H4 (cell line): ENCODE results near the gene NCKAP5. TPM values are rescaled to one million over a fixed set of nuclear protein-coding genes. Genes with fewer than 3 reads are reported as not detected.
A peak's percentile ranks its signal among the peaks of the same experiment; 100 is the strongest.

Experiments used
- DNase-seq: peaks from one replicate; pipeline ENCODE4 v3.0.0-alpha.2; 2015; ENCODE audit warnings: low spot score
- total RNA-seq: library from RNA; depleted of rRNA; stranded (reverse); fragments of >200 nt; shearing (Covaris generic); gene quantifications from 2 replicates; pipeline ENCODE4 v1.2.3, GENCODE V29; 2014

Gene NCKAP5
- total RNA-seq, 1 experiment from 2014 or later: 1.0 TPM

- DNase-seq: no peak
Observed at GRCh38 chr2:133333181-133333580, 235.1 kb downstream of the NCKAP5 start.

GRCh38 chr2:133331436-133331835, 236.8 kb downstream of the NCKAP5 start:
- no peak for DNase-seq

GRCh38 chr2:133326652-133327397, 241.4 kb downstream of the NCKAP5 start:
- peak; percentile 69 for DNase-seq

- DNase-seq: no peak
Observed at GRCh38 chr2:133324150-133324561, 244.1 kb downstream of the NCKAP5 start.

- DNase-seq: no peak
Observed at GRCh38 chr2:133322909-133323308, 245.4 kb downstream of the NCKAP5 start.

GRCh38 chr2:133317178-133317577, 251.1 kb downstream of the NCKAP5 start:
- DNase-seq: no peak

- no peak for DNase-seq
Observed at GRCh38 chr2:133316557-133316956, 251.7 kb downstream of the NCKAP5 start.

GRCh38 chr2:133315280-133315679, 253.0 kb downstream of the NCKAP5 start:
- DNase-seq: no peak

- DNase-seq: no peak
Observed at GRCh38 chr2:133314795-133315194, 253.5 kb downstream of the NCKAP5 start.

- no peak for DNase-seq
Observed at GRCh38 chr2:133312038-133312729, 256.1 kb downstream of the NCKAP5 start.

- no peak for DNase-seq
Observed at GRCh38 chr2:133306236-133306635, 262.0 kb downstream of the NCKAP5 start.

- no peak for DNase-seq
Observed at GRCh38 chr2:133304344-133304743, 263.9 kb downstream of the NCKAP5 start.

GRCh38 chr2:133303150-133303549, 265.1 kb downstream of the NCKAP5 start:
- no peak for DNase-seq

GRCh38 chr2:133296401-133296800, 271.9 kb downstream of the NCKAP5 start:
- no peak for DNase-seq

- no peak for DNase-seq
Observed at GRCh38 chr2:133293544-133294353, 274.5 kb downstream of the NCKAP5 start.

- DNase-seq: no peak
Observed at GRCh38 chr2:133292259-133292658, 276.0 kb downstream of the NCKAP5 start.

GRCh38 chr2:133287709-133288108, 280.6 kb downstream of the NCKAP5 start:
- DNase-seq: peak; percentile 20

GRCh38 chr2:133286326-133286922, 281.8 kb downstream of the NCKAP5 start:
- no peak for DNase-seq

GRCh38 chr2:133273031-133273430, 295.2 kb downstream of the NCKAP5 start:
- DNase-seq: no peak

GRCh38 chr2:133271105-133271504, 297.2 kb downstream of the NCKAP5 start:
- DNase-seq: no peak

- DNase-seq: peak; percentile 90
Observed at GRCh38 chr2:133270550-133270949, 297.7 kb downstream of the NCKAP5 start.
